PC-3 (cell line): ENCODE measurements around the gene E2F7.

Experiments
- EZH2 ChIP-seq: fragments of 300-600 bp; sonication (generic); IDR thresholded peaks from one replicate; pipeline ENCODE4 v1.6.1; 2017; ENCODE audit warnings: antibody characterized with exemption, mild to moderate bottlenecking, low read length; ENCODE audit not compliant: unreplicated experiment
- EZH2phosphoT487 ChIP-seq: fragments of 300-600 bp; sonication (generic); IDR thresholded peaks from 2 replicates; pipeline ENCODE4 v1.6.1; 2018; ENCODE audit warnings: mild to moderate bottlenecking, antibody characterized with exemption, low read length, borderline replicate concordance
- TF ChIP-seq, protein P1 (sequence below): fragments of 300-600 bp; sonication (generic); conservative IDR thresholded peaks from 2 replicates; pipeline ENCODE4 v1.5.1; 2017; ENCODE audit warnings: antibody characterized with exemption, low read depth, mild to moderate bottlenecking, low read length

DNA sequence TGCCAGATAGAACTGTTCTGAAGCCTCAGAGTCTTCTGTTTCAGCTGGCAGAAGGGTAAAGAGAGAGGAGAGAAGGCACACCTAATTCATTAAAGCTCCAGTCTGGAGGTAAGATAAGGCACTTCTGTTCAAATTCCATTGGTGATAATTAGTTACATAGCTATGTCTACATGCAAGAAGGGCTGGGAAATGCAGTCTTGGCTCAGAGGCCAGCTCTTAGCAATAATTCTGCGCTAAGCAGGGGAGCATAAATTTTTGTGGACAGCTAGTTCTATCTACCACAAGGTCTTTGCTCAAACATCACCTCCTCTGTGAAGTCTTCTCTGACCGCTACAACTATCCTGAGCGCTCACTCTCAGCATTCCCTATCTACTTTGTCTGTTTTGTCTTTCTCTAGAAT, 14.3 kb upstream of the E2F7 start:
- TF ChIP-seq, protein P1, sequence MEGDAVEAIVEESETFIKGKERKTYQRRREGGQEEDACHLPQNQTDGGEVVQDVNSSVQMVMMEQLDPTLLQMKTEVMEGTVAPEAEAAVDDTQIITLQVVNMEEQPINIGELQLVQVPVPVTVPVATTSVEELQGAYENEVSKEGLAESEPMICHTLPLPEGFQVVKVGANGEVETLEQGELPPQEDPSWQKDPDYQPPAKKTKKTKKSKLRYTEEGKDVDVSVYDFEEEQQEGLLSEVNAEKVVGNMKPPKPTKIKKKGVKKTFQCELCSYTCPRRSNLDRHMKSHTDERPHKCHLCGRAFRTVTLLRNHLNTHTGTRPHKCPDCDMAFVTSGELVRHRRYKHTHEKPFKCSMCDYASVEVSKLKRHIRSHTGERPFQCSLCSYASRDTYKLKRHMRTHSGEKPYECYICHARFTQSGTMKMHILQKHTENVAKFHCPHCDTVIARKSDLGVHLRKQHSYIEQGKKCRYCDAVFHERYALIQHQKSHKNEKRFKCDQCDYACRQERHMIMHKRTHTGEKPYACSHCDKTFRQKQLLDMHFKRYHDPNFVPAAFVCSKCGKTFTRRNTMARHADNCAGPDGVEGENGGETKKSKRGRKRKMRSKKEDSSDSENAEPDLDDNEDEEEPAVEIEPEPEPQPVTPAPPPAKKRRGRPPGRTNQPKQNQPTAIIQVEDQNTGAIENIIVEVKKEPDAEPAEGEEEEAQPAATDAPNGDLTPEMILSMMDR, result no peak
- no peak for TF ChIP-seq EZH2
- no peak for TF ChIP-seq EZH2phosphoT487
